NCI-H2171 treated with DMSO at 0.1 percent for 48 hours (cell line): ENCODE measurements around the gene SLFN13.
"Not testable (repeated sequence)": the region's sequence is repeated elsewhere in the genome, so short reads cannot be mapped to it uniquely, and the experiment has no call there.

ENCODE experiments used
- DNase-seq: peaks from one replicate; lab custom pipeline; 2025; lab: John Stamatoyannopoulos, UW

Gene SLFN13

DNA sequence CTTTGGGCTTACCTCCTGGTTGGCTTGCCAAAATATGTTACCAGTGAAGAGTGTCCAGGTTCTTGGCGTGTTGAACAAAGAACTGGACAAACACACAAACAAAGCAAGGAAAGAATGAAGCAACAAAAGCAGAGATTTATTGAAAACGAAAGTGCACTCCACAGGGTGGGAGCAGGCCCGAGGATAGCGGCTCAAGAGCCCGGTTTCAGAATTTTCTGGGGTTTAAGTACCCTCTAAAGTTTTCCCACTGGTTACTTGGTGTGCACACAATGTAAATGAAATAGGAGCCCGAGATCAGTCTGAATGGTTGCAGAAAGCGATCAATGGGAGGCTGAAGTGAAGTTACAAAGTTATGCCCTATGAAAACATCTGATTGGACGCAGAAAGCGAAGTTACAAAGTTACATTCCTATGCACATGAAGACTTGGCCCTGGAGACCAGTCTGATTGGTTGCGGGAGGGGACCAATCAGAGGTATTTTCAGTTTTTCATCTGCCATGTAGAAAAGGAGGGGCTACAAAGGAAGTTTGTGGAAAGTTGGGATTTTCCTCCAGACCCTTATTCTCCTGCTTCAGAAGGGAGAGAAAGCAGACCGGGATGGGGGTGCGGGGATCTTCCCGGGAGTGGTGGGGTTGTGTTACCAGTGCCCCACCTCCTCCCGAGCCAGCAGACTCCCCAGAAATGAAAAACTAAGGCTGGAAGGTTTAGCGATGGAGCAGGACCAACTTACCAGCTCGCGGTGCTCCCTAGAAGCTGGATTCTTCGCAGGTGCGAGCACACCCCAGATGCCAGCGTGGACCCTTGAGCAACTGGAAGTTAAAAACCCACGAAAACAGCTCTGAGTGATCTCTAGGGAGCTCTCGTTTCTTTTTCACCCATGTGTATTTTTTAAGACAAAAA is 16.1 kb downstream of the SLFN13 start, which contains the start of gene SLFN12:
Gene SLFN12, minus strand, starts transcription at position 325 of the 899 bp plus-strand sequence. CDS start 9,472 bp downstream, outside the sequence.
- DNase-seq: no peak

DNA sequence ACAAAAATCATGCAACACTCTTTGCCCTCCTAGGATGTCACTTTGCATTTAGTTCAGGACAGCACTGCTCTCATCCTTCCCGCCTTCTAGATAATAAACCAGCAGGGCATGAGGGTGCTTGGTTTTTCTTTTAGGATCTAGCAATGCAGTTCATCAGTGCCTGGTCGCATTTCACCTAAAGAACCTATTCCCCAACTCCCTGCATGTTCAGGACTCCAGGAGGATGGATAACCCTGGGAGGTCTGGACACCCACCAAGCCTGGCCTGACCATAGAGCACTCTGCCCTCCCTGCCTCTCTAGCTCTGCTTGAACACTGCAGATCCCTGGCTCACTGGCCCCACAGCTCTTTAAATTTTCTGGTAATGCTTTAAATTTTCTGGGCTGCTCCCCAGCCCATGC is 18.9 kb downstream of the SLFN13 start:
- DNase-seq: no peak

DNA sequence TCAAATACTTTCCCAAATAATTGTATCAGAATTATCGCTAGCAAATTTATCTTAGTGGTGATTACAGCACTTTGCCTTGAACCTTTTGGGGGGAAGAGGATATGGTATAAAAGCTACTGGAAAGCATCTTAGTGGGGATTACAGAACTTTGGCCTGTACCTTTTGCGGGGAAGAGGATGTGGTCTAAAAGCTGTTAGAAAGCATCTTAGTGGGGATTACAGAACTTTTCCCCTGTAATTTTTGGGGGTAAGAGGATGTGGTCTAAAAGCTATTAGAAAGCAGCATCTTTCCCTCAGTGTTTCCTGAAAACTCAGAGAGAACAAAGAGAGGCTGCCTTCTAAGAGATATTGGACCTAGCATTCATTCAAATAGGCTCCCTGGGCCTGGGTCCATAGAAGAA is 20.3 kb downstream of the SLFN13 start:
- no peak for DNase-seq

DNA sequence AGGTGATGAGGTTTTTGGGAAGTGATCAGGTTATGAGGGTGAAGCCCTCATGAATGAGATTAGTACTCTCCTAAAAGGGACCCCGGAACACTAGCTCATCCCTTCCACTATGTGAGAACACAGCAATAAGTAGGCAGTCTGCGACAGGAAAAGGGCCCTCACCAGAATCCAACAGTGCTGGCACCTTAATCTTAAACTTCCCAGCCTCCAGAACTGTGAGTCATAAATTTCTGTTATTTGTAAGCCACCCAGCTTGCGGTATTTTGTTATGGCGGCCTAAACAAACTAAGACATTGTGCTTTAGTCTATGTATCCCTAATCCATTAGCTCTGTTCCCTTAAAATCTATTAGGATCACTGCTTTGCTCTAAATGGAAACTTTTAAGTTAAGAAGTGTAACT is 24.8 kb downstream of the SLFN13 start:
- no peak for DNase-seq

DNA sequence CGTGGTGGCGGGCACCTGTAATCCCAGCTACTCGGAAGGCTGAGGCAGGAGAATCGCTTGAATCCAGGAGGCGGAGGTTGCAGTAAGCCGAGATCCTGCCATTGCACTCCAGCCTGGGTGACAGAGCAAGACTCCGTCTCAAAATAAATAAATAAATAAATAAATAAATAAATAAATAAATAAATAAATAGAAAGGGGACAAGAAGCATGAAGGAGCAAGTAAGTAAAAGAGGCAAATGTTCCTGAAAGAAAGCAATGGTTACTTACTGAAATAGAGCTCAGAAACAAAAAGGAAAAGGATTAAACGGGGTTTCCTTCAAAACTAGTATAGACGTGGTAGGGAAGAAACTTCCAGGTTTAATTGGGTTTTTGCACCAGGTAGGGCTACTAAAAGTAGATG is 27.5 kb downstream of the SLFN13 start:
- not testable (repeated sequence) for DNase-seq

DNA sequence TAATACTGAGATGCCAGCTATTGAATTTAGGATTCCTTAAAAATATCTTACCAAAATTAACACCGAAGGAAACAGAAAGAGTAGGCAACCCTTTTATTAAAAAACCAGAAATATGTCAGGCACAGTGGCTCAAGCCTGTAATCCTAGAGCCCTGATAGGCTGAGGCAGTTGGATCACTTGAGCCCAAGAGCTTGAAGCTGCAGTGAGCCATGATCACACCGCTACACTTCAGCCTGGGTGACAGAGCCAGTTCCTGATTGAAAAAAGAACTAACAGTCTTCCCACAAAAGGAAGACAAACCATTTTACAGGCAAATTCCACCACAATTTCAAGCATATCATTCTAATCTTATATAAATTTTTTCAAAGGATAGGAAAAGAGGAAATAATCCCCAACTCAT is 31.9 kb downstream of the SLFN13 start:
- DNase-seq: no peak

DNA sequence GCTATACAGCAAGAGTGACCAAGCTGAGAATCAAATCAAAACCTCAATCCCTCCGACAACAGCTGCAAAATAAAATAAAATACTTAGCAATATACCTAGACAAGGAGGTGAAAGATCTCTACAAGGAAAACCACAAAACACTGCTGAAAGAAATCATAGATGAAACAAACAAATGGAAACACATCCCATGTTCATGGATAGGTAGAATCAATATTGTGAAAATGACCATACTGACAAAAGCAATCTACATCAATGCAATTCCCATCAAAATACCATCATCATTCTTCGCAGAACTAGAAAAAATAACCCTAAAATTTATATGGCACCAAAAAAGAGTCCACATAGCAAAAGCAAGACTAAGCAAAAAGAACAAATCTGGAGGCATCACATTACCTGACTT is 33.9 kb downstream of the SLFN13 start:
- not testable (repeated sequence) for DNase-seq

DNA sequence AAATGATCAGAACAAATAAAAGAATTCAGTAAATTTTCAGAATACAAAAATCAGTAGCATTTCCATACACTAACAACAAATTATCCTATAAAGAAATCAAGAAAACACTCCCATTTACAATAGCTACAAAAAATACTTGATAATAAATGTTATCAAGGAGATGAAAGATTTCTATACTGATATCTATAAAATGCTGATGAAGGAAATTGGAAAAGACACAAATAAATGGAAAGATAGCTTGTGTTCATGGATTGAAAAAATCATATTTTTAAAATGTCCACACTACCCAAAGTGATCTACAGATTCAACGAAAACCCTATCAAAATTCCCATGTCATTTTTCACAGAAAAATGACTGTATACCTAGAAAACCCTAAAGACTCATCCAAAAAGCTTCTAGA is 34.3 kb downstream of the SLFN13 start:
- no peak for DNase-seq

DNA sequence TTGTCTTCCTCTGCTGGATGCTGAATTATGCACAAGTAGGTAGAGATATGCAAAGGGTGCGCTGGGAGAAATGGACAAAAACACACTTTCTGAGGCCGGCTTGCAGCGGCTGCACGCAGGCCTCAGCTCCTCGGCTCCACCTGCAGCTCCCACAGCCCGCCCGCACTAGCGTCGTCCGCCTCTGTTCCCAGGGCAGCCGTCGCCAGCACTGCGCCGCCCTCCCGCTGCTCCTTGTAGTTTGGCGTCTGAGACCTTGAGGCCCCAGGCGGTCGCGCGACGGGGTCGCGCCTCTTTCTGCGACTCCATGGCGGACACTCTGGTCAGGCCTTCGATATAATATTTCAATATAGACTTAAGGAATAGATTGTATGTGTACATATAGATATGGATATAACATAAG is 41.0 kb downstream of the SLFN13 start:
- DNase-seq: no peak

DNA sequence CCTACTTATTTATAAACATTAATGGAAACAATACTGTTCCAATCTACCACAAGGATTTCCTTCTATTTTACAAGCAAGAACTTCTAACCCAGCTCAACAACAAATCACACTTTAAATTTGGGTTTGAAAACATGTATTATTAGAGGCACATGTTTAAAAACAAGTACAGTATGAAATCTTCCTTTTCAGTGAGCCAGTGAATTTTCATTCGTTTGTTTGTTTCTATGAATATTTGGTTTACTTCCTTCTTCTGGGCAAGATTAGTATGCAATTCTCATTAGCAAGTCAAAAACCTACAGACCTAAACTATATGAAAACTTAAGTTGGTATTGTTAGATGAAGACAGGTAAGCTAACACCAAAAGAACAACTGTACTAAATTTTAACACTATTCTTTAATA is 42.0 kb downstream of the SLFN13 start:
- DNase-seq: no peak

DNA sequence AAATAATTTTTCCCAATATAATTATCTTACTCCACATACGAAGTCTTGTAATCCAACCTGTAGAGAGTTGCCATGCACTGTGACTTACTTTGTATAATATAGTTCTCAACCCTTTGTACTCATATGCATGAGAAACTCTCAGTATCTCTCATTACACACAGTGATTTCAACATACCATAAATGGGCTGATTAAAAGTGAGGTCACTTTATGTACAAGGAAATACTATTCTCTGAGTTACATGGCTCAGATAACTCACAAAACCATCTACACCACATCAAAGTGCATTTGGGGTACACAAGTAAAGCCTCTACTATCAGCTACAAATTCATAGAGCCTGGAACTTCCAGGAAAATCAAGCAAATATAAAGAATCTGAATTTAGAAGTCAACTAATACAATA is 44.2 kb downstream of the SLFN13 start:
- DNase-seq: no peak

DNA sequence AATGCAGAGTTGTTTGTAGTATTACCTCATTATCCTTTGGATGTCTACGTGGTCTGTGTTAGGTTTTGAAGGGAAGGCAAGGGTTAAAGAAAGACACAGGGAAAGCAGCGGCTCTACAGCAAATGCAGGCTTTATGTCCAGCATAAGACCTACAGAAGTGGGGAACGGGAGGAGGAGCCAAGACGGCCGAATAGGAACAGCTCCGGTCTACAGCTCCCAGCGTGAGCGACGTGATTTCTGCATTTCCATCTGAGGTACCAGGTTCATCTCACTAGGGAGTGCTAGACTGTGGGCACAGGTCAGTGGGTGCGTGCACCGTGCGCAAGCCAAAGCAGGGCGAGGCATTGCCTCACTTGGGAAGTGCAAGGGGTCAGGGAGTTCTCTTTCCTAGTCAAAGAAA is 54.8 kb downstream of the SLFN13 start:
- DNase-seq: not testable (repeated sequence)

DNA sequence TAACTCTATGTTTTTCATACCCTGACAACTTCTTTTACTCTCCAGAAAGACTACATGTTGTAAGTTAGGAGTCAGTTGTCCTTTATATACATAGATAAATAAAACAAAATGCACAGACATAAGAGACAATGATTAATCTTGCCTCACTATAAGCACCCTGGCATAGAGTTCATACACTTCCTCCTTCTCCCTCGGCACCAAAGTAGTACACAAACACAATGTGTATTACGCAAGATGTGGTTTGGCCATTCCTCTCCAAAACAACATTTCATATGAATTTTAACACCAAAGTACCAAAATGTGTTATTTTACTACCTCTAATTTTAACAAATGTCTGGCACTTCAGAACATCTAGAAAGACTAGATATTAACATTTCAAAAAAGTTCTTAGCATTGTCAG is 57.9 kb downstream of the SLFN13 start:
- DNase-seq: no peak

DNA sequence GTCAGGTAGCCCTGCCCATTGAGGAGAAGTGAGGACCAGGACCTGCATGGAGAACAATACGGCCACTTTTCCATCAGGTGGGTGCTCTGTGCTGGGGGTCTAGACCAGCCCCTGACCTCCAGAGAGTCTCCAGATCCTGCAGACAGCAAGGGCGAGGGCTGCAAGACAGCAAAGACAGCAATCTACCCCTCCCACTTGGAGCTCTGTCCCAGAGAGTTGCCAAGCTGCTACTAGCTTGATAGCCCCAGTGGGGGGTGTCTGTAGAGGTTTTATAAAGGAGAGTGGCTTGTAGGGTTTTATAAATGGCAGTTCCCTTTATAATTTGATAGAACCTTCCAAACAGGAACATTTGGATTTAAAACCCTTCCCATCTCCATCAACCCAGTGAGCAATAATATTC is 58.4 kb downstream of the SLFN13 start:
- no peak for DNase-seq

DNA sequence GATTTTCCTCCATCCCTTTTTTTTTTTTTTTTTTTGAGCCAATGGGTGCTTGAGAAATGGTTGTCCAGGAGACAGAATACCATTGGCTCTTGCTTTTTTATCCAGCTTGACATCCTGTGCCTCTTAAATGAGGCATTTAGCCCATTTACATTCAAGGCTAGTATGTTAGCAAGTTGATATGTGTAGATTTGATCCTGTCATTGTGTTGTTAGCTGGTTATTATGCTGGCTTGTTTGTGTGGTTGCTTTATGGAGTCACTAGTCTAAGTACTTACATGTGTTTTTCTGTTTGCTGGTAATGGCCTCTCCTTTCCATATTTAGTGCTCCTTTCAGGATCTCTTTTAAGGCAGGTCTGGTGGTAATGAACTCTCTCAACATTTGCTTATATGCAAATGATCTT is 61.1 kb downstream of the SLFN13 start:
- no peak for DNase-seq
